ENCODE results near the gene KLF6. TPM values are rescaled to one million over a fixed set of nuclear protein-coding genes. Genes with fewer than 3 reads are reported as not detected.

The KLF6 gene
- total and polyA plus RNA-seq, 2 of the 4 experiments (the other 2 are of a cell fraction) = 69.0 to 123 TPM

- ATAC-seq (ENCODE audit: low read depth) (no peak), DNase-seq (no peak)
- H3K36me3 ChIP-seq (ENCODE audit: control insufficient read depth, insufficient read depth, low read length) = no peaks in the 10 kb centered on the region
- CTCF ChIA-PET = no interaction called here
- H3K4me2 ChIP-seq (ENCODE audit: low read depth, low read length) = no peak overlapping the region
- H4K8ac ChIP-seq (ENCODE audit: low read depth in 2 of 2, low read length in 2 of 2) = no peak overlapping the region
- H3K18ac ChIP-seq (ENCODE audit: low read depth, low read length) = no peak overlapping the region
- H3K79me1 ChIP-seq (ENCODE audit: low read depth in 1 of 2, low read length in 2 of 2) = peaks cover 0 to 16% of the 10 kb centered on the region in 2 experiments; a peak in 2 of 4 replicates
- intact Hi-C loops (cut with micrococcal nuclease) = no loop called here
- H2BK5ac ChIP-seq (ENCODE audit: low read depth, low read length, poor library complexity, severe bottlenecking) = peak overlapping the region; percentile 72
- H3K27ac ChIP-seq (ENCODE audit: insufficient read depth, low read length) = no peak overlapping the region
- H2AK9ac ChIP-seq (replicated peaks; ENCODE audit: low read depth, low read length, poor library complexity) = no peak overlapping the region
- H3K4ac ChIP-seq (ENCODE audit: low read depth, low read length) = peak overlapping the region; percentile 46
- peak overlapping the region; percentile 64; the same call in 1 of the 2 replicates for H2BK20ac ChIP-seq (ENCODE audit: low read depth, low read length)
- no peaks in the 10 kb centered on the region for H4K20me1 ChIP-seq (ENCODE audit: insufficient read depth, low read length)
- peaks cover 21% of the 10 kb centered on the region for H3K9me1 ChIP-seq (ENCODE audit: insufficient read depth, low read length)
- POLR2A ChIA-PET (ENCODE audit: unreplicated experiment) = no interaction called here
- peak overlapping the region; percentile 89 for H2AK5ac ChIP-seq (ENCODE audit: low read depth, low read length)
- H3K23ac ChIP-seq (ENCODE audit: low read depth, low read length) = no peak overlapping the region
- H4K5ac ChIP-seq (ENCODE audit: low read depth, low read length) = no peak overlapping the region
- H2BK120ac ChIP-seq (ENCODE audit: low read depth, low read length) = peak overlapping the region; percentile 54
- H3K56ac ChIP-seq (ENCODE audit: extremely low read depth, insufficient read depth, low read length) = no peak overlapping the region
- H3K4me3 ChIP-seq (ENCODE audit: insufficient read depth, low read depth, low read length) = no peak overlapping the region
- H3K4me1 ChIP-seq (ENCODE audit: control insufficient read depth, insufficient read depth, low read length) = peaks cover 18% of the 10 kb centered on the region
- H2BK15ac ChIP-seq (ENCODE audit: low read depth, low read length) = peak overlapping the region; percentile 63
- in situ Hi-C loops (cut with MboI; ENCODE audit: low sequenced_read_pairs) = no loop called here
- BruUV-seq (replicated peaks) = no TSS peak
- TF ChIP-seq, protein P1, sequence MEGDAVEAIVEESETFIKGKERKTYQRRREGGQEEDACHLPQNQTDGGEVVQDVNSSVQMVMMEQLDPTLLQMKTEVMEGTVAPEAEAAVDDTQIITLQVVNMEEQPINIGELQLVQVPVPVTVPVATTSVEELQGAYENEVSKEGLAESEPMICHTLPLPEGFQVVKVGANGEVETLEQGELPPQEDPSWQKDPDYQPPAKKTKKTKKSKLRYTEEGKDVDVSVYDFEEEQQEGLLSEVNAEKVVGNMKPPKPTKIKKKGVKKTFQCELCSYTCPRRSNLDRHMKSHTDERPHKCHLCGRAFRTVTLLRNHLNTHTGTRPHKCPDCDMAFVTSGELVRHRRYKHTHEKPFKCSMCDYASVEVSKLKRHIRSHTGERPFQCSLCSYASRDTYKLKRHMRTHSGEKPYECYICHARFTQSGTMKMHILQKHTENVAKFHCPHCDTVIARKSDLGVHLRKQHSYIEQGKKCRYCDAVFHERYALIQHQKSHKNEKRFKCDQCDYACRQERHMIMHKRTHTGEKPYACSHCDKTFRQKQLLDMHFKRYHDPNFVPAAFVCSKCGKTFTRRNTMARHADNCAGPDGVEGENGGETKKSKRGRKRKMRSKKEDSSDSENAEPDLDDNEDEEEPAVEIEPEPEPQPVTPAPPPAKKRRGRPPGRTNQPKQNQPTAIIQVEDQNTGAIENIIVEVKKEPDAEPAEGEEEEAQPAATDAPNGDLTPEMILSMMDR (conservative IDR thresholded peaks at IDR 0.05; ENCODE audit: low read depth, low read length) = no peak
- TF ChIP-seq NFE2L2 (IDR thresholded peaks at IDR 0.05; ENCODE audit: low read depth, low read length) (no peak), MXI1 (IDR thresholded peaks at IDR 0.05; ENCODE audit: borderline replicate concordance, low read depth, low read length) (no peak), FOS (IDR thresholded peaks at IDR 0.05; ENCODE audit: low read depth, low read length) (no peak), BHLHE40 (IDR thresholded peaks at IDR 0.05; ENCODE audit: low read depth, low read length) (no peak), MAFK (IDR thresholded peaks at IDR 0.05; ENCODE audit: low read depth, low read length) (no peak), CEBPB (IDR thresholded peaks at IDR 0.05; ENCODE audit: low read depth, low read length) (no peak), SMC3 (IDR thresholded peaks at IDR 0.05; ENCODE audit: low read depth, low read length) (no peak), POLR2A (IDR thresholded peaks at IDR 0.05; ENCODE audit: low read depth, low read length) (no peak)
- TF ChIP-seq, protein P2, sequence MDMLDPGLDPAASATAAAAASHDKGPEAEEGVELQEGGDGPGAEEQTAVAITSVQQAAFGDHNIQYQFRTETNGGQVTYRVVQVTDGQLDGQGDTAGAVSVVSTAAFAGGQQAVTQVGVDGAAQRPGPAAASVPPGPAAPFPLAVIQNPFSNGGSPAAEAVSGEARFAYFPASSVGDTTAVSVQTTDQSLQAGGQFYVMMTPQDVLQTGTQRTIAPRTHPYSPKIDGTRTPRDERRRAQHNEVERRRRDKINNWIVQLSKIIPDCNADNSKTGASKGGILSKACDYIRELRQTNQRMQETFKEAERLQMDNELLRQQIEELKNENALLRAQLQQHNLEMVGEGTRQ (IDR thresholded peaks at IDR 0.05; ENCODE audit: low read depth, low read length) = no peak
- peak overlapping the region; percentile 84 for H3K14ac ChIP-seq (replicated peaks; ENCODE audit: low read depth, low read length)
- H2AFZ ChIP-seq (replicated peaks; ENCODE audit: low read length, poor library complexity) = no peak overlapping the region
- 97% methylated on average over 4 of the region's 8 CpGs; no CpG with 5 or more reads in 1 of the 2 experiments for WGBS, 2 experiments (ENCODE audit: extremely low coverage in 2 of 2, insufficient read length in 1 of 2)
- no peaks in the 10 kb centered on the region for H3K27me3 ChIP-seq (ENCODE audit: control insufficient read depth, insufficient read depth, low read length)
- H3K9ac ChIP-seq (ENCODE audit: low read depth, low read length) = no peak overlapping the region
- H4K91ac ChIP-seq (ENCODE audit: insufficient read depth, low read depth, low read length) = peak overlapping the region; percentile 63; the same call in 1 of the 2 replicates
- no peaks in the 10 kb centered on the region; the same call in 1 of the 2 replicates for H3K9me3 ChIP-seq (ENCODE audit: control insufficient read depth, insufficient read depth, low read length)
- dilution Hi-C loops (cut with HindIII; ENCODE audit: low sequenced_read_pairs, unreplicated experiment) = no loop called here
These were observed 17.7 kb upstream of the KLF6 start for GRCh38 chr10:3802526-3803265.
